T-helper 2 cell treated with Interferon-gamma antibody and Interleukin-4, amounts not matched to agents 100 ng/mL and 5 ng/mL, for 36 hours (primary cell): ENCODE measurements around the gene SRPK2. TPM values are rescaled to one million over a fixed set of nuclear protein-coding genes. Genes with fewer than 3 reads are reported as not detected.

Experiments used
- intact Hi-C: fragments of 100-400 bp; cut with micrococcal nuclease; formaldehyde crosslinking; loops from one replicate; pipeline ENCODE4 v1.15.1; 2023
- total RNA-seq: library from RNA; stranded (reverse); gene quantifications from 2 replicates; pipeline ENCODE4 v1.2.3, GENCODE V29; 2022

Gene SRPK2
- total RNA-seq, 1 donor from 2014 or later = 47.5 TPM

DNA sequence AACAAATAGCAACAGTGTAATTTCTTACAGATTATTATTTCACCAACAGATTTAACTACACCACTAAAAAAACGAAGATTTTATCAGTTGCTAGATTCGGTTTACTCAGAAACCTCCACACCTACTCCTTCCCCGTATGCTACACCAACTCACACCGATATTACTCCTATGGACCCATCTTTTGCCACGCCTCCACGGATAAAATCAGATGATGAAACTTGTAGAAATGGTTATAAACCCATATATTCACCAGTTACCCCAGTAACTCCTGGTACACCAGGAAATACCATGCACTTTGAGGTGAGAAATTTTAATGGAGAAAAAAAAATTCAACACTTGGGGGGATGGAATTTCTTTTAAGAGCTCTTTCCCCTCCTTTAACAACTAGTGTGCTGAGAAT, 282.2 kb downstream of the SRPK2 start:
- intact Hi-C loops = loop anchor here (10.0 kb wide), 1 partner anchor 228 kb away; no protein-coding TSS in a partner anchor

DNA sequence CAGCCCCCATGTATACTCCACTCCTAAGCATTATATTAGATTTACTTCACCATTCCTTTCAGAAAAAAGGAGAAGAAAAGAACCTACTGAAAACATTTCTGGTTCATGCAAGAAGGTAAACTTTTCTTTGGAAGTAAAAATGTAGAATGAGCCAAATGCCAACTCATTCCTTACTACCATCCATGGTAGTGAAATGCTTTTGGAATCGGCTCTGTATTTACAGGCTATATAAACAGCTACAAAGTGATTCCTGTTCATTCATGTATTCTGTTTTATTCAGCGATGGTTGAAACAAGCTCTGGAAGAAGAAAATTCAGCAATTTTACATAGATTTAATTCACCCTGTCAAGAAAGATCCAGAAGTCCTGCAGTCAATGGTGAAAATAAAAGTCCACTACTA, 283.1 kb downstream of the SRPK2 start:
- intact Hi-C loops = loop anchor here (10.0 kb wide), 1 partner anchor 229 kb away; no protein-coding TSS in a partner anchor

DNA sequence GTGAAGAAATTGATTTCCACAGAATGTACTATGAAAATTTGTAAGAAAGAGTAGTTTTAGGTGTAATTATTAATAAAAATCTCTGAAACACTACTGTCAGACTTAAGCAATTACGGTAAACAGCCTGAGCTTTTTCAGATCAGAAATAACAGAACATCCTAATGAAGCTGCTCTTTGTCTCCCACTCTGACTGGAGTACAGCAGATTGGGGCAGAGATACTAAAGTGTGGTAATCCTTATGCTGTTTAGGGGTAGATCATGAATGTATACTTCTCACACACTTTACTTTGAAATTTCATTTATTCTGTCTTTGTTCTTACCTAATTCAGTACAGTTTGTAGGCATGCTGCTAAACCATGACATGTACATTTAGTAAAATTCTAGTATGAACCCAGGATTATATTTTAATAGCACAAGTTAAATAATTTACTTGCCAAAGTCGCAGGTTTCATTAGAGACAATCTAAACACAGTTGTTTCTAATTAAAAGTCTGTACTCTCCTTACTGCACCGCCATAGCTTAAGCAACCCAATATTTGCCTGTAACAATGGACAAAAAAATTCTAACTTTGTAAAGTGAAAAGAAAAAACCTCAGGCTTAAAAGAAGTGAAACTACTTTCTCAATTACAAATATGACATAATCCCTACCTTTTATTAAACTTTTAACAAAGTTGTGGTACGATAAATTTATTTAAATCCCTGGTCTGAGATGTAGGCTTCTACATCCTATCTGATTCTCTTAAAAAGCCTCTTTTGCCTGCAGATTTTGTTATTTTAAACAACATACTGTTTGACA, 286.0 kb downstream of the SRPK2 start:
- intact Hi-C loops = loop anchor here (5.0 to 10.0 kb wide), 2 partner anchors 120 to 232 kb away; no protein-coding TSS in a partner anchor

DNA sequence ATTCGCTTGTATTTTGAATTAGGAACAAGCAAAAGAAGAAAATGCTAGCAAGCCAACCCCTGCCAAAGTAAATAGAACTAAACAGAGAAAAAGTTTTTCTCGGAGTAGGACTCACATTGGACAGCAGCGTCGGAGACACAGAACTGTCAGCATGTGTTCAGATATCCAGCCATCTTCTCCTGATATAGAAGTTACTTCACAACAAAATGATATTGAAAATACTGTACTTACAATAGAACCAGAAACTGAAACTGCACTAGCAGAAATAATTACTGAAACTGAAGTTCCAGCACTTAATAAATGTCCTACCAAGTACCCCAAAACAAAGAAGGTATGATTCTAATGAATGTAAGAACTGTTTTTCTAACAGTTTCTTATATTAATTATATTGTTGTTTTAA, 286.9 kb downstream of the SRPK2 start:
- intact Hi-C loops = loop anchor here (5.0 to 10.0 kb wide), 2 partner anchors 120 to 233 kb away; no protein-coding TSS in a partner anchor

DNA sequence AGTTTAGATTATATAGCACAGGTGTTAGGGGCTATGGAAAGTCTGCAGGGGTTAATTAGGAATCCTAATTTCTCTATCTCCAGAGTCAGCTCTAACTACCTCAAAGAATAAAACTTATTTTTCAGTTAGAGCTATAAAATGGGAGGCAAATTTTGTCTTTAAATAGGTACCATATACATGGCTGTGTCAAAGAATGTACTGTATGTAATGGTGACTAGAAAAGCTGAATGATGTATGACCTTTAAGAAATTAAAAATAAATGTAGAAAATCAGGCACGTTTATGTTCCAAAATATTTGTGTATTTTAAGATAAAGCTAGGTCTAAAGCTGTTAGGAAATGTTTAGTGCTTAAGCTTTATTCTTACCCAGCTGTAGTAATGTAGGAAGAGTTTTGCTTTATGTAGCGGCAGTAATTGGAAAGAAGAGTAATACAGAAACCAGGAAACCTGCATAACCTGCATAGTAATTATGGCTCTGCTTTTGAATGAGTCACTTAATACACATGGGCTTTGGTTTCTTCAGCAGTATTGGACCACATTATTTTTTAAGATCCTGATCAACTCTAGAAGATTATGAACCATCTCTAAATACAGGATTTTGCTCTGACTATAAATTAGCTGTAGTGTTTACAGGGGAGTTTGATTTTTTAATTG, 289.7 kb downstream of the SRPK2 start:
- intact Hi-C loops = no loop called here

DNA sequence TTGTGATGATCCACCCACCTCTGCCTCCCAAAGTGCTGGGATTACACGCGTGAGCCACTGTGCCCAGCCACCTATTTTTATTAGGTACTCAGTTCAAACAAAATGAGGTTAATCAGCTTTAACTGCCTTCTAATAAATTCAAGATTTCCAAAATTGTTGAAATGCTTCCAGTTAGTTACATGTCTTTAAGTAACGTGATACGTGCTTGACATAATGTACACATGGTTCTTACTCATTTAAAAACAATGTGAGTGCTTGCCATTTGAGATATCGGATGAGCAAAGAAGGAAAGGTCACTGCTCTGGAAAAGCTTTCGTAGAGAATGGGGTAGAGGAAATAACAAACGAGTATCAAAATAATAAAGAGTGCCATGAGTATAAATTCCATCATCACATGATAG, 291.1 kb downstream of the SRPK2 start:
- intact Hi-C loops = no loop called here

DNA sequence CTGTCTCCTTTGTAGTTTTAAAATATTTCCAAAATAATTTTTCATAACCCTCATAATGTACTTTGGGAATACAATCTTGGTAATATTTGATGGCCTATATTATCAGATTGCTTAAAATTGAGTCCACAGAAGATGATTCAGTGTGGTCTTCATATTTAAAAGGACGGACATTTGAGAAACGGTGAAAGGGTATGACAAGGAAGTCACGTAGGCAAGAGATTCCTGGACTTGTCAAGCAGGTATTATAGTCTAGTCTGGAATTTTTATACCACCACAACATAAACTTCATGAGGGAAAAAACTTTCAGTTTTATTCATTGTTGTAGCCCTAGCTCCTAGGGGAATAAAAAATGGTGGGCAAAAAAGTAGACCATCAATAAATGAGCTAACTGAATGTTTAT, 292.4 kb downstream of the SRPK2 start:
- intact Hi-C loops = no loop called here

DNA sequence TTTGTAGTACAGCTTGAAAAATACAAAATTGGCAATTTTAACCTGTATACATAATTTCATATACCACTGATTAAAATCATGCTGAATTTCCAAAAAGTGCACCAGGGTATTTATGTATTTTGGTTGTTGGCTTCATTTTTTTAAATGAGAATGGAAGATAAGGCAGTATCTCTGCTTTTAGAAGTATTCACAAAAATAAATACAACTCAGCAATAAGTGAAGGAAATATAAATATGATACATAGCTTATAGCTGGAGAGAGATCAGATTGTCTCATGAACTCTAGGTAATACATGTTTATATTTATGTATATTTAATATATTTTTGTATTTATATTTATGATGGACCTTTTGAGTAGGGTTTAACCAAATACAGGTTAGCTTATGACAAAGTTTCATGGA, 293.8 kb downstream of the SRPK2 start:
- intact Hi-C loops = no loop called here

DNA sequence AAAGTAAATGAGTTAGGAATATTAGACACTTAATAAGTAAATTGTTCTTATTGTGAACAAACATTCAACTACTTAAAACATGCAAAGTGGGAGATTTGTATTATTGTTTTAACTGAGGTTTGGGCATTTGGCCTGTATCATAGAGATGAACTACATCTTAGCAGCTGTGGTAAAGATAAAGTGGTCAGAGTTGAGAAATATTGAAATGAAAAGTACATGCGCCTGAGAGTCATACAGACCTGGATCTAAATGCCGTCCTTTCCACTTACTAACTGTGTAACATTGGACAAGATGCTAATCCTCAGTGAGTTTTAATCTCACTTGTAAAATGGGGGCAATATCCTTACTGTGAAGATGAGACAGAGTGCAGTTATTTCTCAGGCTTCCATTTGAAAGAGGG, 300.3 kb downstream of the SRPK2 start:
- intact Hi-C loops = no loop called here

DNA sequence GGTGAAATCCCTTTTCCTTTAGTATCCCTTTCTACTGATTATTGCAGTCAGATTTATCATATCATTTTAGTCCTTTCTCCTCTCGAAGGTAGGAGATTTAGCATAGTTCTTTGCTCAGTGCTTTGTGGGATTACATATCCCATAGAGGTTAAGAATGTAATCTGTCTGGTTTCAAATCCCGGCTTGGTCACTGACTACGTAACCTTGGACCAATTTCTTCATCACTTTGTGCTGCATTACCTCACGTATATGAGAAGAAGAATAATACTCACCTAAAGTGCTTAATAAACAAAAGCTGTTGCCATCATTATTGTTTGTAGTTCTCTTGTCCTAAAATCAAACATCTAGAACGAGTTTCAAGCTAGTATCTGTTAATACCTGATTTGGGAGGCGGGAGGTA, 300.7 kb downstream of the SRPK2 start:
- intact Hi-C loops = no loop called here

DNA sequence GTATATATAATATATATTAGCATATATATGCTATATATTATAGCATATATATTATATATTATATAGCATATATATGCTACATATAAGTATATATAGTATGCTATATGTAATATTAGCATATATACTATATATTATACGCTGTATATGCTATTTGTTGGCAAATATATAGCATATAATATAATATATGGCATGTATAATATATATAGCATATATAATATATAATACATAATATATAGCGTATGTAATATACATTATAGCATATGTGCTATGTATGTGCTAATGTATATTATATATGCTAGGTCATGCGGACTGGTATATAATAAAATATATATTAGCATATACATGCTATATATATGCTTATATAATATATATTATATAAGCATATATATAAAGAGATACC, 301.9 kb downstream of the SRPK2 start:
- intact Hi-C loops = no loop called here

DNA sequence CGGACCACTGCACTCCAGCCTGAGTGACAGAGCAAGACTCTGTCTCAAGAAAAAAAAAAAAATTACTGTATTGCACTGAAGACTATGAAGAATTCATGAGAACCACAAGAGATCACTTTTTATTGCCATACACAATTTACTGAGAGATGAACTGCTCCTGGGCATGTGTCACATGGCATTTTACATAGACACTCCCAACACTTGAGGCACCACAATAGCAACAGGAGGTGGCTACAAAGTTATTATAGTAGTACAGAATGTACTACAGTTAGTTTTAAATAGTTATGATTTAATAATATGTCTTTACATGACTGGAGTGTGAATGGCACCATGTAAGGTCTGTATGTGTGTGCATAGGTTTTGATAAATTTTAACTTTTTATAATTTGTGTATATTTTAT, 304.1 kb downstream of the SRPK2 start:
- intact Hi-C loops = loop anchor here (5.0 kb wide), 1 partner anchor 162 kb away; no protein-coding TSS in a partner anchor

DNA sequence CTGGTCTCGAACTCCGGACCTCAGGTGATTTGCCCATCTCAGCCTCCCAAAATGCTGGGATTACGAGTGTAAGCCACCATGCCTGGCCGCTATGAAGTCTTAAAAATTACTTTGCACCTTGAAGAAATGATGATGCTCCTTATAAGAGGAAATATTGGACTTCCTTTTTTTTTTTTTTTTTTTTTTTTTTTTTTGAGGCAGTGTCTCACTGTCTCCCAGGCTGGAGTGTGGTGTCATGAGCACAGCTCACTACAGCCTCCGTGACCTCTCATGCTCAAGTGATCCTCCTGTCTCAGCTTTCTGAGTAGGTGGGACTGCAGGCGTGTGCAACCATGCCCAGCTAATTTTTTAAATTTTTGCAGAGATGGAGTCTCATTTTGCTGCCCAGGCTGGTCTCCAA, 309.4 kb downstream of the SRPK2 start:
- intact Hi-C loops = no loop called here

DNA sequence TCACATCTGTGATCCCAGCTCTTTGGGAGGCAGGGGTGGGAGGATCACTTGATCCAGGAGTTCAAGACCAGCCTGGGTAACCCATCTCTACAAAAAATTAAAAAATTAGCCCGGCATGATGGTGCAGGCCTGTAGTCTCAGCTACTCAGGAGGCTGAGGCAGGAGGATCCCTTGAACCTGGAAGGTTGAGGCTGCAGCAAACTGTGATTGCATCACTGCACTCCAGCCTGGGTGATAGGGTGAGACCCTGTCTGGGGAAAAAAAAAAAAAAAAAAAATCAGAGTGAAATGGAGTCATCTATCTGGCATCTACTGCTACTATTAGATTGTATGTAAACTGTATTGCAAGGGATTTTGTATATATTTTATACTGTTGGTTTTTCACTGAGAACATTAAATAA, 315.6 kb downstream of the SRPK2 start:
- intact Hi-C loops = no loop called here

DNA sequence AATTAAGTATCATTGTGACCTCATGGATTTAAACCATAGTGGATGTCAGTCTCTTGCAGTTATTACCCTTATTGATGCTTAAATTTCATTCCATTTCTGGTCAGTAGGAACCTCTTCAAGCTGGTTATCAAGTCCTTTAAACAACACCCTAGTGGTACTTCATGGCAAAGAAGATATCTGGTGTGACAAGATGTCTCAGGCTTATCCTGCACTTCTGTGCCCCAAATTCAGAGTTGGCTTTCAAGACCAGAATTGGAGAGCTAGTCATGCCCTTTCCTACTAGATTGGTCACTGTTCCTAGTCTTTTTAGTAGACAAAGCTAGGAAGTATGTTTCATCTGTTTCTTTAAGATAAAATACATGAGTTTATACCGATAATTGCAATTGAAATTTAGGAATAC, 319.8 kb downstream of the SRPK2 start:
- intact Hi-C loops = no loop called here

DNA sequence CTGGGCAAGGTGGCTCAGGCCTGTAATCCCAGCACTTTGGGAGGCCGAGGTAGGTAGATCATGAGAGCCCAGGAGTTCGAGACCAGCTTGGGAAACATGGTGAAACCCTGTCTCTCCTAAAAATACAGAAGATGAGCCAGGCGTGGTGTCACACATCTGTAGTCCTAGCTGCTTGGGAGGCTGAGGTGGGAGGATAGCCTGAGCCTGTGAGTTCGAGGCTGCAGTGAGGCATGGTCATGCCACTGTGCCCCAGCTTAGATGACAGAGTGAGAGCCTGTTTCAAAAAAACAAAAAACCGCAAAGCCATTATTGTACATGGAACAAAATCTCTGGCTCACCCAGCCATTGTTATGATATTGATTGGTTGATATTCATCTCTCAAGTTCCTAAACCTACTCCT, 321.0 kb downstream of the SRPK2 start:
- intact Hi-C loops = no loop called here

Other genes starting within 250 kb of the SRPK2 start
- 17.4 and 18.0 TPM in 2 replicates for gene PUS7, start 133.3 kb upstream of the SRPK2 start, total RNA-seq
- 22.6 and 22.9 TPM in 2 replicates for gene RINT1, start 143.3 kb upstream of the SRPK2 start, total RNA-seq
- gene EFCAB10, start 192.6 kb upstream of the SRPK2 start, total RNA-seq = not detected in 2 replicates